SU-DHL-6 (cell line): ENCODE data around the gene UTP25.

Experiments
- CTCF ChIP-seq: fragments of 200-600 bp; sonication (generic); IDR thresholded peaks from one replicate; pipeline ENCODE4 v1.5.1; 2017; ENCODE audit warnings: antibody characterized with exemption, mild to moderate bottlenecking, low read length, moderate library complexity; ENCODE audit not compliant: insufficient read depth, poor library complexity, severe bottlenecking
- EZH2phosphoT487 ChIP-seq: fragments of 200-600 bp; sonication (generic), shearing (Covaris generic); conservative IDR thresholded peaks from 2 replicates; pipeline ENCODE4 v1.6.1; 2018; ENCODE audit warnings: mild to moderate bottlenecking, antibody characterized with exemption, low read length, moderate library complexity, mixed read lengths

DNA sequence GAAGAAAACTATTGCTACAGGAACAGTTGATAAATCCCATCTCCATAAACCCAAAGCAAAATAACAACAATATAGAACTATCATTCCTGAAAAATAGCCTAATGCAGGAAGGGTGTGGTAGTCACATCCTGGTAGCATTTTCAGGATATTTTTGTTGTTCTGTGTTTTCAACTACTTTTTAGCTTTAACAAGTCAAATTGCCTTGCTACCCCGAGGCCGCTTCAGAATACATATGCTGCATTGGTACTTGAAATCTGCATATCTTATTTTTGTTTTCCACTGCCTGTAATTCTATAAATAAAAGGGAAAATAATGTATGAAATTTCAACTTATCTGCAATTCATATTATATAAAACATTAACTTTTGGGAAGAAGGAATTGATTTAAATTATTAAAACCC, 73.4 kb downstream of the UTP25 start:
- TF ChIP-seq CTCF, result no peak
- no peak for TF ChIP-seq EZH2phosphoT487
